ENCODE measurements around the gene PDHB.

PDHB gene

GRCh38 chr3:58432905-58433304 lies 727 bp downstream of the PDHB start:
- DNase-seq (ENCODE audit: extremely low spot score) = no peak
- TF ChIP-seq SP1 (IDR thresholded peaks at IDR 0.05) (no peak), ARNT (IDR thresholded peaks at IDR 0.05) (no peak), ZNF384 (IDR thresholded peaks at IDR 0.05) (no peak), FOXM1 (IDR thresholded peaks at IDR 0.05; ENCODE audit: borderline replicate concordance) (no peak), FOXA1 (IDR thresholded peaks at IDR 0.05) (no peak)
- POLR2A ChIA-PET = interaction anchor here (0.6 to 1.6 kb wide), 8 partner anchors 8 to 262 kb away, joined by 3 to 6 read pairs (median 3); partner anchors contain the start of genes HTD2, KCTD6 and RPP14
- CTCF ChIA-PET = no interaction called here

- TF ChIP-seq, protein P1, sequence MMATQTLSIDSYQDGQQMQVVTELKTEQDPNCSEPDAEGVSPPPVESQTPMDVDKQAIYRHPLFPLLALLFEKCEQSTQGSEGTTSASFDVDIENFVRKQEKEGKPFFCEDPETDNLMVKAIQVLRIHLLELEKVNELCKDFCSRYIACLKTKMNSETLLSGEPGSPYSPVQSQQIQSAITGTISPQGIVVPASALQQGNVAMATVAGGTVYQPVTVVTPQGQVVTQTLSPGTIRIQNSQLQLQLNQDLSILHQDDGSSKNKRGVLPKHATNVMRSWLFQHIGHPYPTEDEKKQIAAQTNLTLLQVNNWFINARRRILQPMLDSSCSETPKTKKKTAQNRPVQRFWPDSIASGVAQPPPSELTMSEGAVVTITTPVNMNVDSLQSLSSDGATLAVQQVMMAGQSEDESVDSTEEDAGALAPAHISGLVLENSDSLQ (IDR thresholded peaks at IDR 0.05) = no peak
- TF ChIP-seq ARNT (IDR thresholded peaks at IDR 0.05) = no peak
- TF ChIP-seq LEF1 (IDR thresholded peaks at IDR 0.05; ENCODE audit: borderline replicate concordance) = no peak
- no peak for TF ChIP-seq HDGF (IDR thresholded peaks at IDR 0.05; ENCODE audit: borderline replicate concordance)
- no peak for TF ChIP-seq FOXK2 (IDR thresholded peaks at IDR 0.05)
- TF ChIP-seq SUZ12 (IDR thresholded peaks at IDR 0.05) = no peak
- no peak for TF ChIP-seq ZNF384 (IDR thresholded peaks at IDR 0.05)
- no peak for TF ChIP-seq TARDBP (IDR thresholded peaks at IDR 0.05)
- no peak for TF ChIP-seq BHLHE40 (IDR thresholded peaks at IDR 0.05; ENCODE audit: borderline replicate concordance)
- TF ChIP-seq NFRKB (IDR thresholded peaks at IDR 0.05) = no peak
- no peak for TF ChIP-seq L3MBTL2 (conservative IDR thresholded peaks at IDR 0.05)
- no peak for DNase-seq (ENCODE audit: extremely low spot score)
- ChIA-PET CTCF (no interaction called here), POLR2A (no interaction called here)
These were observed 4.0 kb downstream of the PDHB start for GRCh38 chr3:58429657-58430056.

DNA sequence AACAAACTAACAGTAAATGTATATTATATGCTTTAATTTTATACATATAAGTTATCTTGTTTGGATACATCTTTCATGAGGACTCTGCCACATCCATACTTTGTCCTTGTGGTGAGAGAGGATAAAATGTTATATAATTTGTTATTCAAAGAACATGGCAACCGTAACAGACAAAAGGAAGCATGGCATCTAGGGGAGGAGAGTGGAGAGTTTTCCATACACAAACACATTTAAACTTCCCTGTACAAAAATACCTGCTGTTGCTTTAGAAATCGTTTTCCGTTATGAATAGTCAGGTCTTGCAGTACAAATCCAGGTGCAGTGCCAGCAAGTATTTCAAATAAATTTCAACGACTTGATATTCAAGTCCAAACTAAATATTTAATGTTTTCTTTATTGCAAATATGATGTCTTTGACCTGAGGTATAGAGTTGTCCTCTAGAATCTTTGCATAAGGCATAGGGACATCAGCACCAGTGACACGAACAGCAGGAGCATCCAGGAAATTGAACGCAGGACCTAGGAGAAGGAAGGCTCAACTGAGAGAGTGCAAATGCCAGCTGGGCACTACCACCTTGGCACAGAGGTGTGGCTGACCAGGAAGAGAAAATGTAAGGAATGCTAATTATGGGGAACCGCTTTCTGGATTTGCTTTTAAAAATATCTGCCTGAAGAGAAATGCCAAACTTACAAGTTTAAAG lies 5.8 kb downstream of the PDHB start:
- ChIA-PET POLR2A (no interaction called here), CTCF (no interaction called here)
- no peak for DNase-seq (ENCODE audit: extremely low spot score)
- TF ChIP-seq L3MBTL2 (conservative IDR thresholded peaks at IDR 0.05) = no peak
- no peak for TF ChIP-seq CTBP1 (IDR thresholded peaks at IDR 0.05; ENCODE audit: borderline replicate concordance)
- TF ChIP-seq ZNF384 (IDR thresholded peaks at IDR 0.05) = no peak
- TF ChIP-seq FOXM1 (IDR thresholded peaks at IDR 0.05; ENCODE audit: borderline replicate concordance) = no peak
- no peak for TF ChIP-seq NFRKB (IDR thresholded peaks at IDR 0.05)
- no peak for TF ChIP-seq BHLHE40 (IDR thresholded peaks at IDR 0.05; ENCODE audit: borderline replicate concordance)

- CTCF ChIA-PET = no interaction called here
- POLR2A ChIA-PET = no interaction called here
- no peak for DNase-seq (ENCODE audit: extremely low spot score)
- TF ChIP-seq HDGF (IDR thresholded peaks at IDR 0.05; ENCODE audit: borderline replicate concordance) = no peak
- TF ChIP-seq LEF1 (IDR thresholded peaks at IDR 0.05; ENCODE audit: borderline replicate concordance) = no peak
- TF ChIP-seq CTBP1 (IDR thresholded peaks at IDR 0.05; ENCODE audit: borderline replicate concordance) = no peak
- no peak for TF ChIP-seq NFRKB (IDR thresholded peaks at IDR 0.05)
- TF ChIP-seq ELF4 (IDR thresholded peaks at IDR 0.05) = no peak
- no peak for TF ChIP-seq SP1 (IDR thresholded peaks at IDR 0.05)
- TF ChIP-seq, protein P1 (IDR thresholded peaks at IDR 0.05) = no peak
- no peak for TF ChIP-seq ZNF384 (IDR thresholded peaks at IDR 0.05)
- no peak for TF ChIP-seq BHLHE40 (IDR thresholded peaks at IDR 0.05; ENCODE audit: borderline replicate concordance)
- TF ChIP-seq TARDBP (IDR thresholded peaks at IDR 0.05) = no peak
- no peak for TF ChIP-seq L3MBTL2 (conservative IDR thresholded peaks at IDR 0.05)
- no peak for TF ChIP-seq SUZ12 (IDR thresholded peaks at IDR 0.05)
- TF ChIP-seq FOXA1 (IDR thresholded peaks at IDR 0.05) = no peak
- no peak for TF ChIP-seq FOXM1 (IDR thresholded peaks at IDR 0.05; ENCODE audit: borderline replicate concordance)
- TF ChIP-seq ARNT (IDR thresholded peaks at IDR 0.05) = no peak
- TF ChIP-seq FOXK2 (IDR thresholded peaks at IDR 0.05) = no peak
These were observed 7.8 kb downstream of the PDHB start for GRCh38 chr3:58425782-58426181.

DNA sequence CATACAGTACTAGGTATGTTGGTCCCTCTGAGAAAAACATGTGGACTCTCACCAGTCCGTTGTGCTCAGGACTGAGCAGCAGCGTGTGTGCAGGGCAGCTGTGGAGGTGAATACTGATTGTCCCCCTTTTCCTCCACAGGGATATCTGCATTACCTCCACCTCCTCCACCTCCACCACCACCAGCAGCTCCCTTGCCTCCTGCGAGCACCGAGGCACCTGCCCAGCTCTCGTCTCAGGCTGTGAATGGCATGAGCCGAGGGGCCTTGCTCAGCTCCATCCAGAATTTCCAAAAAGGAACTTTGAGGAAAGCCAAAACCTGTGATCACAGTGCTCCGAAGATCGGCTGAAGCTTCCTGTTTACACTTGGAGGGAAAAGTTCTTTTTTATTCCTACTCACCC lies 9.0 kb downstream of the PDHB start:
- TF ChIP-seq NFRKB (IDR thresholded peaks at IDR 0.05) = no peak
- no peak for TF ChIP-seq TARDBP (IDR thresholded peaks at IDR 0.05)
- no peak for TF ChIP-seq FOXK2 (IDR thresholded peaks at IDR 0.05)
- ChIA-PET CTCF (interaction anchor here (0.7 to 1.2 kb wide), 2 partner anchors 9 to 104 kb away, joined by 3 to 4 read pairs; no protein-coding TSS in a partner anchor), POLR2A (interaction anchor here (1.7 kb wide), 1 partner anchor 9 kb away, joined by 5 read pairs; the partner anchor contains the start of gene PDHB)
- DNase-seq (ENCODE audit: extremely low spot score) = no peak

GRCh38 chr3:58422756-58423325 lies 10.8 kb downstream of the PDHB start:
- CTCF ChIA-PET = interaction anchor here (0.7 kb wide), 2 partner anchors 101 to 109 kb away, joined by 4 to 6 read pairs; no protein-coding TSS in a partner anchor
- TF ChIP-seq ARNT (IDR thresholded peaks at IDR 0.05) = no peak
- no peak for TF ChIP-seq L3MBTL2 (conservative IDR thresholded peaks at IDR 0.05)
- TF ChIP-seq, protein P1 (IDR thresholded peaks at IDR 0.05) = no peak
- no peak for TF ChIP-seq SP1 (IDR thresholded peaks at IDR 0.05)
- no peak for TF ChIP-seq ZNF384 (IDR thresholded peaks at IDR 0.05)
- POLR2A ChIA-PET = interaction anchor here (1.4 kb wide), 1 partner anchor 9 kb away, joined by 3 read pairs; no protein-coding TSS in a partner anchor
- peak; percentile 20 for DNase-seq (ENCODE audit: extremely low spot score)
